GM21528 (cell line): Measurements from ENCODE around the gene SORCS2.

Experiments
- ATAC-seq: cut with Tn5 transposase; IDR thresholded peaks from one replicate; pipeline ENCODE4 v1.9.1; 2021; ENCODE audit warnings: mild to moderate bottlenecking, moderate library complexity; ENCODE audit not compliant: unreplicated experiment, low FRiP score

Gene SORCS2

DNA sequence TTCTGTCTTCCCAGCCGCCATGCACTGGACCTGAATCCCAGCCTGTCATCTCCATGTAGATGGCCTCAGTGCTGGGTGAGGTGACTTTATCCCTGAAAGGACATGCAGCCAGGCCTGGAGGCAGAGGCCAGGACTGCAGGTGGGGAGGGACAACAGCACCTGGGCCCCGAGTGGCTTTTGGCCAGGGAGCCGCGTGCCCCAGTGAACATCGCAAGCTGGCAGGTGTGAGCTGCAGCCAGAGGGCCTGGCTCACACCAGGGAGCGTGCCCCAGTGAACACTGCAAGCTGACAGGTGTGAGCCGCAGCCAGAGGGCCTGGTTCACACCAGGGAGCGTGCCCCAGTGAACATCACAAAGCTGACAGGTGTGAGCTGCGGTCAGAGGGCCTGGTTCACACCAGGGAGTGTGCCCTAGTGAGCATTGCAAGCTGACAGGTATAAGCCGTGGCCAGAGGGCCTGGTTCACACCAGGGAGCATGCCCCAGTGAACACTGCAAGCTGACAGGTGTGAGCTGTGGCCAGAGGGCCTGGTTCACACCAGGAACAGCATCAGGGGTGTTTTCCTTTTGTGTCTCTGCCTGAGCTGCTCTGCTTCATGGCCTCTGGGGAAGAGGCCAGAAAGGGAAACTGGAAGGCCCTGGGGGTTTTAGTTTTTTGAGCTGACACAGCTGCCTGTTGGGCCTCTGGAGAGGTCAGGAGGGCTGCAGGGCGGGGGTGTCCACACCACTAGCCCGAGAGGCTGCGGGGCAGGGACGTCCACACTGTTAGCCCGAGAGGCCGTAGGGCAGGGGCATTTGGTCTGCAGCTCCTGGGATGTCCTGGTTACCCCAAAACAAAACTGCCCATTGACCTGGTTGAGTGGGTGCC is 265.1 kb downstream of the SORCS2 start:
- no peak for ATAC-seq

DNA sequence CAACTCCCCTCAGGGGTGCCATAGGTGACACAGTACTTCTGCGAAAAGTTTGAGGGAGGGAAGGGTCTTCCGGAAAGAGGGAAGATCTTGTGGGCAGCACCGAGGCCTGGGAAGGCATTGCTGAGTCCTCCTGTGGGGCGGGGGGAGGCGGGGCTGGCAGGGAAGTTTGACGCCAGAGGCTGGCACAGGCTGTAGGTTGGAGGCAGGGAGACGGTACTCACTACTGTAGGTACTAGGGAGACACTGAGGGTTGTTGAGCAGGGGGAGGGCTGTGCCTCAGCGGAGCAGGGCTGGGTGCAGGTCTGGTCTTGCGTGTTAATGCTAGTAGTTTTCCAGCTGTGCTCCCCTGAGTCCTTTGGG is 265.7 kb downstream of the SORCS2 start:
- no peak for ATAC-seq

DNA sequence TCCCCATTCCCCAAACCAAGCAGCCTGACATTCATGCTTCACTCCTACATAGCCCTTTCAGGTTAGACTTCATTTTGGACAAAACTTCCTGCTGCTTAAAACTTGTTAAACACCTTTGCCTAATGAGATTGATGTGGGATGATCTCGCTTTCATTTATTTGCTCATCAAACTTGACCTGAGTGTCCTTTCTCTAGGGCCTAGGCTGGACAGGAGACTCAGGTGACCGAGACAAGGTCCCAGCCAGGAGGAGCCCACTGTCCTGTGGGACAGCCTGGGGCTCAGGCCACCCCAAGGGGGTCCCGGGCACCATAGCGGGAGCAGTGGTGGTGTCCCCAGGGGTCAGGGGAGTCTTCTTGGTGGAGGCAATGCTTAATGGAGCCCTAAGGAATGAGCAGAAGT is 266.1 kb downstream of the SORCS2 start:
- no peak for ATAC-seq

DNA sequence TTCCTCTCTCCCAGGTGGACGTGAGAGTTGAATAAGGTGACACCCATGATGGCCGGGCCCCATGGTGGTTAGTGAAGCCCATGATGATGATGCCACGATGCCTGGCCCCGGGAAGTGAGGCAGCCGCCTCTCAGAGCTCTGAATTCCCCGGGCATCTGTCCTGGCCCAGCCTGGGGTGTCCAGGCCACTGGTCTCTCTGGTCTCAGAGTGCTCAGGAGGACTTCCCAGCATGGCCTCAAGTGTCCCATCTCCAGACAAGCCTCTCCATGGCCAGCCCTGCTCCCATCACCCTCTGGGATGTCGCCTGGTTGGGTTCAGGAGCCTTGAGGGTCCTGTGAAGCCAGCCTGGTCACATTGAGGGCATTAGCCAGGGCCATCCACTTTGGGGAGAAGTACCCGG is 267.1 kb downstream of the SORCS2 start:
- no peak for ATAC-seq

DNA sequence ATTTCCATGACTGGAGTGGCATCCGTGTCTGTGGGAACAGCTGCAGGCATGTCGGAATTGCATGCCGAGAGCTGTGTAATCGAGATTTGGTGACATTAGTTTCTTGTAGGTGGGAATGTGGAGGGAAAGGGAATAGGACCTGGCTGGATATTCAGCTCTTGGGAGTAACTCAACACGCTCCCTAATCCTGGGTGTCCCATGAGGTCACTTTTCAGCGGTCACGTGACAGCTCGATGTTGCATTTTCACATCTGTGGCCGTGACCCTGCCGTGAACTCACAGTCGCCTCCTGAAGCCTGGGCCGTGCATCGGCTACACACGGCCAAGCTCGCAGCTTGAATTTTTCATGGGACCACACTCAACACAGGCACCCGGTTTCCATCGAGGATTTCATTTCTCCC is 268.2 kb downstream of the SORCS2 start:
- ATAC-seq = no peak

DNA sequence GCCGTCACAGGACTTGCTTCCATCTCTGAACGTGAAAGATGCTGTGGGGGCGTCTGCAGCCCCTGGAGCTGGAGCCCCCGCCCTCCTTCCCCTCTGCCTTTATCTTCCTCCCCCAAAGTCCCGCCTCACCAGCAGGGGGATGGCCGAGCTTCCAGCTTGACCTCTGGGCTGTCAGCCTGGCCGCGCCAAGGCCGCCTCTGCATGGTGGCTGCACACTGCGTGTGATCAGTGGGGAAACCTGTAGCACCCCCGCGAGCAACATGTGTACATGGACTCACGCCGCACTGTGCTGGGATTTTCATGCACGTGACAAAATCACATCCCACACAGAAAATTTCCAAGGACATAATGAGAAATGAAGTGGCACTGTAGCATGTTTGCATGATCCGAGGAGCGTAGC is 268.9 kb downstream of the SORCS2 start:
- ATAC-seq = no peak

DNA sequence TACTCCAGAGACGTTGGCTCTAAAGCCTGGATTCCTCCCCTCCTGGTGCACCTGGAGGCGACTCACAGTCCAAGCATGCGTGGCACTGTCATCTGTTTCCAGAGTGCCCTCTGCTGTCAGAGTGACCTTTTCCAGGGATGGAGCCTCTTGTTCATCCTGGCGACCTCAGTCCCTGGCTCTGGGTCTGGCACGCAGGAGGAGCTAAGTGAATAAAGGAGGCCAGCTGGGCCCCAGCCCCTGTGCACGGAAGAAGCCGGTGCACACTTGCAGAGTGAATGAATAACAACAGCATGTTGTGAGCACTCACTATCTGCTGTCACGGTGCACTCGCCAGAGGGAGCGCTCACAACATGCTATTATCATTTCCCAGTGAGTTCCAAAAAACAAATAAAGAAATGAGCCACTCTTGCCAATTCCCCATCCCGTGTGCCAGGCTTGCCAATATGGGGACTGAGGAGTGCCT is 270.2 kb downstream of the SORCS2 start:
- no peak for ATAC-seq

DNA sequence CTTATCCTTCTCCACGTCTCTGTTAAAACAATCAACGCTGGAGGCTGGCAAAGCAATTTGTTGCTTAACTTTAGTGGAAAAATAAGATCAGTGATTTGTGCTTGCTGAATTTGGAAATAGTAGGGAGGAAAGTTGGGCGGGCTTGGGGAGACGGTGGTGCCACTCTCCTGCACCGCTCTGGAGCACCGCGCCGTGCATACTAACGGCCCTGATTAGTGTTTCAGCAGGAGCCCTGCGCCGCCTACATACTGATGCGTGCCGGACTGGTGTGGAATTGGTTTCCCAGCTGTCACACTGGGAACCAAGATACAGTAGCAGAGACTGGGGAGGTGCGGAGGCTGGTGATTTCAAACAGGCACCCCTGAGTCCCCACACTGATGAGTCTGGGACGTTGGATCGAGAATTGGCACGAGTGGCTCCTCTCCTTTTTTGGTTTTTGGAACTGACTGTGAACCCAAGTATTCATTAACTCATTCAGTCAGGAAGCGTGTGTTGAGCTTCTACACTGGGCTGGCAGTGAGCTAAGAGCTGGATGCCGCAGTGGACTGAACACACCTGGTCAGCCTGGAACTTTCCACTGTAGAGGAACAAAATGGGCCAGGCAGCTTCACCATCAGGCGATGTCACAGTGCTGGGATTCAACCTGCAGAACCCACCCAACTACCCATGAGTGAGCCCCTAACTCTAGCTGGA is 271.4 kb downstream of the SORCS2 start:
- no peak for ATAC-seq

DNA sequence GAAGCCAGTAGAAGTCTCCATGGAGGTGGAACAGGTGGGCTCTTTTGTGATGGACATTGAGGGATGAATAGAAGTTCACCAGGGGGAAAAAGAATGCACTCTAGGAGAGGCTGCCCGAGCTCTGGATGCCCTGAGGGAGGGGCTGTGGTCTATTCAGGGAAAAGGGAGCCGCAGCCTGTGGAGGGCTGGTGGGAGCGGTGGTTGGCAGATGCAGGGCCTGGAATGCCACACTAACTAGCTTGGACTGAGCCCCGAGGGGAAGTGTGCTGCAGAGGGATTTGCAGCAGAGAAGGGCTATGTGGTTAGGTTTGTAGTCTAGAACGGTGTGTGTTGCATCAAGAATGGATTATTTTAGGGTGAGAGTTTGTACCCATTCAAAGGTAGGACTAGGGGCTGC is 271.9 kb downstream of the SORCS2 start:
- no peak for ATAC-seq

DNA sequence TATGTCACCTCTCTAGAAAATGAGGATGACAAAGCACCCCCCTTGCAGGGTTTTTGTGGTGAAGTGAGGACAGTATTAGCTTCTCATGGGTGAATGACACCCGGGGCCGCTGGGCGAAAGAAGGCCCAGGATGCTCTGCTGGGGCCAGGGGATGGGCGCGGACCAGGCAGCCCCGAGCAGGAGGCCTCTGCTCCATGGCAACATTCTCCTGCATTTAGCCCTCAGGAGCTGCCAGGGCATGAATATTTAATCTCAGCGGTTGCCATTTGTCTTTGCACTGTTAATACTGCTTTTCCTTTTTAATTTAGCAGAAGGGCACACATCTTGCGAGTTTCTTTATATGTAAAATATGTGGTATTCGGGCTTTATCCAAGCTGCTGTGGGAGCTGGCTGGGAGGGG is 272.7 kb downstream of the SORCS2 start:
- ATAC-seq = no peak

DNA sequence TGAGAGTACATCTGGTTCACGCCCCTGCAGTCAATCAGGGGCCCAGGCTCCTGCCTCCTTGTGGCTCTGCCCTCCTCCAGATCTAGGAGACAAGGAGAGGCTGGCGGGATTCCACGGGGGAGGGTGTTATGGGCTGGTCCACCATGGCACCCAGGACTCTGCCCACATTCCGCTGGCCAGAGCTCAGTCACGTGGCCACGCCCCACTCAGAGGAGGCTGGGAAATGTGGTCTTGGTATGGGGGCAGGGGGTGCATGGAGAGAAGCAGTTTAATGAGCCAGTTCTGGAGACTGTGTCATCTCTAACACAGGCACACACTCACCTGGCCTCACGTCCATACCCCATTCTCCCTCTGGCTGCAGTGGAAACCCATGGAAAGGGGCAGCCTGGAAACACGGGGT is 273.9 kb downstream of the SORCS2 start:
- no peak for ATAC-seq

DNA sequence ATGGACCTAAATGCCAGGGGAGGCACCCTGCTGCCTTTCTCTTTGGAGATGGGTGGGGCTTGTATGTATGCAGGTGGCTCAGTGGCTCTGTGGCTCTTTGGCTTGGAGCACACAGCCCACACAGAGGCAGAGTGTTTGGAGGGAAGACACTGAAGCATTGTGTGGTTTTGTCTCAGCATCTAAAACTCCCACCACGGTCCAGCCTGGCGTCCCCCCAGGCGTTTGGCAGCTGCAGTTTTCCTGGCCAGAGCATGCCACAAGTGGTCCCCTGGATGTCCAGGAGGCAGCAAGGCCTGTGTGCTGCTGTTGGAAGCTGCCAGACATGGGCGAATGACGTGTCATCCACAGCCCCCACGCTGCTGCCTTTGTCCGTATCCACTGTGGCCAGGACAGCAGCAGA is 274.6 kb downstream of the SORCS2 start:
- ATAC-seq = no peak

DNA sequence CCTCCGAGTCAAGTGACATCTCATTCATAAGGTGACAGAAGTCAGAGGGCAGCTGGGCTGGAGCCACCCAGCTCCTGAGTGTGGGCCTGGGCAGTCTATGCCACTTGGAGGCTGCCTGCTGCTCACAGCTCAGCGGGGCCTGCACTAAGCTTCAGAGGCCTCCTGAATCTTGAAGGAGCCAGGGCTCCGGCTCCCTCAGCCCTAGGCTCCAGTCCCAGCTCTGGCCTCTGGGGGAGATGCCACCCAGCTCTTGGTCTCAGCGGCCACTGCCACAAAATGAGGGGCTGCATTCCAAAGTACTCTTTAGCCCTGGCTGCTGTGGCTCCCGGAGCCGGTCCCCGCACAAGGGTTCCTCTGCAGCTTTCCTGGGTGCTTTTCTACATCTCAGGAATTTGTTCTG is 275.1 kb downstream of the SORCS2 start:
- no peak for ATAC-seq

DNA sequence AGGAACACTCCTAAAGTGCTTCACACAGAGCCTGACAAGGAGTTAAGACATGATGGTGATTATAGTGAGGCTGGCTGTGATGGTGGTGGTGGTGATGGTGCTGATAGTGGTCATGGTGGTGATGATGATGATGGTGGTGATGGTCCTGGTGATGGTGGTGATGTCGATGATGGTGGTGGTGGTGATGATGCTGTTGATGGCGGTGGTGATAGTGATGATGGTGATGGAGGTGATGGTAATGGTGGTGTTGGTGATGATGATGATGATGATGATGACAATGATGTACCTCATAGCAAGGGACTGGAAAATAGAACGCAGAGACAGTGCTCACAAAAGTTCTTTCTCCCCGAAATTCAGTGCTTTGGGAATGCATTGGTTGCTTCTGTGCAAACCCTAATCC is 276.7 kb downstream of the SORCS2 start:
- no peak for ATAC-seq

DNA sequence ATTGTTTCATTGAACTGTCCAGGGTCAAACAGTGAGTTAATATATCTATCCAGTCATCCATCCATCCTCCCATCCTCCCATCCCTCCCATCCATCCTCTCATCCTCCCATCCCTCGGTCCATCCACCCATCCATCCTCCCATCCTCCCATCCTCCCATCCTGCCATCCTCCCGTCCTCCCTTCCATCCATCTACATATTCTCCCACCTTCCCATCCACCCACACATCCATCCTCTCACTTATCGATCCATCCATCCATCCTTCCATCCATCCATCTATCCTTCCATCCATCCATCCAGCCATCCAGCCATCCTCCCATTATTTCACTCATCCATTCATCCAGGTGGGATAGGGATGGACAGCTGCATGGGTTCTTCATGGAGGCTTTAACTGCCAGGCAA is 277.8 kb downstream of the SORCS2 start:
- ATAC-seq = no peak

DNA sequence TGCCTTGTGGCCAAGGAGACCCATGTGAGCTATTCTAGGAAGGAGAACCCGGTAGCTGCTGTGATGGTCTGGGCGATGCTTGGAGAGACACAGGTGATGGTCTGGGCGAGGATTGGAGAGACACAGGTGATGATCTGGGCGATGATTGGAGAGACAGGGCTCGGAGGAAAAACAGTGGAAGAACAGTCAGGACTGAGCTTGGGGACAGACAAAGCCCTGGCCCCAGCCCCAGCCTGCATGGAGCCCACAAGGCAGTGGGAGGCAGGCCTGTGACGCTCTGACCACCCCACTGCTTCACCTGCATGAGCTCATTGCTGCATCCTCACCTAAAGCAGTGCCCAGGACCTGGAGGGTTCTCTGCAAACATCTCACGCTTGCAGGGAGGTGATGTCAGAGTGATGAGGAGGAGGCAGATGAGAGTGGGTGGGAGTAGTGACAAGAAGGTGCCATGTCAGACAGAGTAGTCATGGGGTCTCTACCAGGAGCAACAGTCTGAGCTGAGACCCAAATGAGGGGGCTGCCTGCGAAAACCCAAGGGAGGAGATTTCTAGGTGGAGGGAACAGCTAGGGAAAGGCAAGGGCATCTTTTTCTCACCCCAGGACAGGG is 278.3 kb downstream of the SORCS2 start:
- ATAC-seq = no peak

DNA sequence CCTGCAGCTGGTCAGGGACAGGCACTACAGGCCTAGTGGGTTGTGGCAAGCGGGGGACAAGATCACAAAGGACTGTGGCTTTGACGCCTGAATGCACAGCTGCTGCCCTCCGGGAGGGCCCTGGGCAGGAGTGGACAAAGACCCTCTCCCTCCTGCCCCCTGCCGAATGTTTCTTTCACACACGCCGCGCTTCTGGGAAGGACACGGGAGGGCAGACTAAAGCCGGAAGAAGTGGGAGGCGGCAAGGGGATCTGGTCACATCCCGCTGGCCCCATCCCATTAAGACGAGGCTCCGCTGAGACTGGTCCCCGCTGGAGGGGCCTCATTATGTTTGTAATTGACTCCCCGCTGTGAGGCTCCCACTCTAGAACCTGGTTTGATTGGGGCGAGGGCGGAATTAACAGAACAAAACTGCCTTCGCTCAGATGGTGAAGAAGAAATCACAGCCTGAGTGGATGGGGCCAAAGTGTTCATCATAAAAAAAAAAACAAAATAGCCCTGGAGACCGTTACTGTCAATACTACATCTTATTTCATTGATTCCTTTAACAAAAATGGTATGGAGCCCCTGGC is 280.2 kb downstream of the SORCS2 start:
- ATAC-seq = no peak

DNA sequence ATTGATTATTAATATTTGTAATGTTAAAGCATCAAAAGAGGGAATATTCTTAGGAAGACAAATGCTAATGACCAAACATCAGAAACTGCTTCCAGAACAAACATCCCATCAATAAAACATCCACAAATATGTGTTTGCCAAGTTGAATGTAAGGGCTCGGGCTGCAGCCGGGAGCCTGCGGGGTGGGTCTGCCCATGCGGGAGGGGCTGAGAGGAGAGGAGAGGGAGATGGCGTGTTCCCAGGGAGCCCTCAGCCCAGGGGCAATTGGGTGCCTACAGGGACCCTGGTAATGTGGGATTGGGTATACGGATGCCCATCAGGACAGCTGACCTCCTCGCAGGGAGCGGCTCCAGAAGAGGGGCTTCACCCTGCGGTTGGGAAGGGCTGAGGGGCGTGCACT is 280.7 kb downstream of the SORCS2 start:
- no peak for ATAC-seq

DNA sequence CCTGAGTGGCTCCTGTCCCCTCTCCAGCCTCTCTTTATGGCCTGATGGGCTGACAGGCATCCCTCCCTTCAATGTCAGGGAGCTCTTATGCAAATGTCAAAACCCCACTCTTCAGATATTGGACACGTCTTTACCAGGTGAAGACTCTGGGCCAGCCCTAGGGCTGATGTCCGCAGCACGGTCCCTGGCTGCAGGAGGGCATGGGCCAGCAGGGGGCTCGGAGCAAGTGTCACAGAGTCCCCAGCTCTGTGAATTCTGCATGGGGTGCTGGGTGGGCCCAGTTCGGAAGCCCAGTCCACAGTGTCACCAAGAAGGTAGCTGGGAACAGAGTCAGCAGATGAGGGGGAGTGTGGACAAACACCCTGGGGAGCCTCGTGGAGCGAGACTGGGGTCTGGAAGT is 282.0 kb downstream of the SORCS2 start:
- no peak for ATAC-seq

DNA sequence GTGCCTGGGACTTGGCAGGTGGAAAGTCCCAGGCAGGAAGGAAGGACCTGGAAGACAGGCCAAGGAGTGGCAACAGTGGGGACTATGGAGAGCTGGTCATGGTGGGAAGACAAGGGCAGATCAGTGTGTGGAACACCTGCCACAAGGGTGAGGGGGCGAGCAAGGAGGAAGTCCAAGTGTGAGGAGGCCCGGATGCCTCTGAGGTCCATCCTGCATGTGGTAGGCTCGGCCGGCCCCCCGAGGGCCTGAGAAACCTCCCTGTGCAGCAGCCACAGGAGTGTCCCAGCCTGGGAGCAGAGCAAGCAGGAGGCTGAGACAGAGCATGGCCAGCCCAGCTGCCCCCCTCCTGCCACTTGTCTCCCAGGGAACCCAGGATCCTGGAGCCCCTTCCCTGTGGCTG is 282.9 kb downstream of the SORCS2 start:
- ATAC-seq = no peak

DNA sequence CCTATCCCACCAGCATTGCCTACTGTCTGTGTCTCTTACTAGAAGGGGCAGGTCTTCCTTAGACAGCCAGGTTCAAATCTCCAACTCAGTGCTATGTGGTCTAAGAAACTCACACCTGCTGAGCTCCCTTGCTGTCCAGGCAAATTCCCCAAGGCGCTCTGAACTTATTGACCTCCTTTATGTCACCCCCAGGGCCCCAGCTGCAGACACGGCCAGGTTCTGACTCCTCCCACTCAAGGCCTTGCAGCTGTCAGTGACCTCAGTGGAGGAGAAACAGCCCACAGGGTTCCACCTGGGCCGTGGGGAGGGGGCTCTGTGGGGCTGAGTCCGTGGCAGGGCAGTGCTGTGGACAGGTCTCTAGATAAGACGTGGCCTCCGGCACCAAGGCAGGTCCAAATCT is 284.5 kb downstream of the SORCS2 start:
- no peak for ATAC-seq
